H1 (cell line): ENCODE measurements around the gene TMC3.

Experiments
- EGR1 ChIP-seq: IDR thresholded peaks from 2 replicates; pipeline ENCODE4 v1.6.1; 2011; ENCODE audit warnings: low read depth, low read length, borderline replicate concordance
- POLR2A ChIP-seq, 2 experiments: IDR thresholded peaks; 1 replicate in 1 of 2; 2 replicates in 1 of 2; pipeline ENCODE4 v1.6.1; 2011; ENCODE audit warnings: low read depth in 2 of 2, low read length in 2 of 2, mild to moderate bottlenecking in 2 of 2; ENCODE audit errors: control extremely low read depth in 1 of 2
- TF ChIP-seq, protein P1 (sequence below), 3 experiments: IDR thresholded peaks; 1 replicate in 2 of 3; 2 replicates in 1 of 3; pipeline versions ENCODE4 v1.5.1 to v1.6.1; 2011; ENCODE audit warnings: low read length in 3 of 3, mild to moderate bottlenecking in 3 of 3, inconsistent platforms in 2 of 3, low read depth in 1 of 3, moderate library complexity in 1 of 3; ENCODE audit not compliant: insufficient read depth in 1 of 3; ENCODE audit errors: control extremely low read depth in 1 of 3

DNA sequence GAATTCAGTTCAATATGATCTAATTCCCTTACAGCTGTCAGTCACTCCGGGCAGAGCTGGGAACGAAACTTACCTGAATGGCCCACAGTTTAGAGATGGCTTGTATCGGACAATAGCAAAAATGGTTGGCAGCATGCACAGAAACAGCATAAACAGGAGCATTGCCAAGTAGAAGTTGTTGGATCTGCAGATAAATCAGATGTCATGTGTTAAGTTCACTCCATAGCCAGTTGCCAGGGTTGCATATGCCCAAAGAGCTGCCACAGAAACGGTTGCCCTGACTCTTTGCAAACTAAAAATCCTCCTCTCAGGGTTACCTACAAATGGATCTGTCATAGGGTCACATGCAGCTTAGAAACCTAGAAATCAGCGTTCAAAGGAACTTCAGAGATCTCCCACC lies 34.7 kb downstream of the TMC3 start:
- no peak for TF ChIP-seq POLR2A (IDR thresholded peaks at IDR 0.05; ENCODE audit: control extremely low read depth in 1 of 2, low read depth in 2 of 2, low read length in 2 of 2)
- TF ChIP-seq, protein P1, sequence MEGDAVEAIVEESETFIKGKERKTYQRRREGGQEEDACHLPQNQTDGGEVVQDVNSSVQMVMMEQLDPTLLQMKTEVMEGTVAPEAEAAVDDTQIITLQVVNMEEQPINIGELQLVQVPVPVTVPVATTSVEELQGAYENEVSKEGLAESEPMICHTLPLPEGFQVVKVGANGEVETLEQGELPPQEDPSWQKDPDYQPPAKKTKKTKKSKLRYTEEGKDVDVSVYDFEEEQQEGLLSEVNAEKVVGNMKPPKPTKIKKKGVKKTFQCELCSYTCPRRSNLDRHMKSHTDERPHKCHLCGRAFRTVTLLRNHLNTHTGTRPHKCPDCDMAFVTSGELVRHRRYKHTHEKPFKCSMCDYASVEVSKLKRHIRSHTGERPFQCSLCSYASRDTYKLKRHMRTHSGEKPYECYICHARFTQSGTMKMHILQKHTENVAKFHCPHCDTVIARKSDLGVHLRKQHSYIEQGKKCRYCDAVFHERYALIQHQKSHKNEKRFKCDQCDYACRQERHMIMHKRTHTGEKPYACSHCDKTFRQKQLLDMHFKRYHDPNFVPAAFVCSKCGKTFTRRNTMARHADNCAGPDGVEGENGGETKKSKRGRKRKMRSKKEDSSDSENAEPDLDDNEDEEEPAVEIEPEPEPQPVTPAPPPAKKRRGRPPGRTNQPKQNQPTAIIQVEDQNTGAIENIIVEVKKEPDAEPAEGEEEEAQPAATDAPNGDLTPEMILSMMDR (IDR thresholded peaks at IDR 0.05; ENCODE audit: control extremely low read depth in 1 of 3, insufficient read depth in 1 of 3, low read depth in 1 of 3, low read length in 3 of 3): no peak
- no peak for TF ChIP-seq EGR1
